ENCODE data around the gene DCAF17.

The DCAF17 gene, protein sequence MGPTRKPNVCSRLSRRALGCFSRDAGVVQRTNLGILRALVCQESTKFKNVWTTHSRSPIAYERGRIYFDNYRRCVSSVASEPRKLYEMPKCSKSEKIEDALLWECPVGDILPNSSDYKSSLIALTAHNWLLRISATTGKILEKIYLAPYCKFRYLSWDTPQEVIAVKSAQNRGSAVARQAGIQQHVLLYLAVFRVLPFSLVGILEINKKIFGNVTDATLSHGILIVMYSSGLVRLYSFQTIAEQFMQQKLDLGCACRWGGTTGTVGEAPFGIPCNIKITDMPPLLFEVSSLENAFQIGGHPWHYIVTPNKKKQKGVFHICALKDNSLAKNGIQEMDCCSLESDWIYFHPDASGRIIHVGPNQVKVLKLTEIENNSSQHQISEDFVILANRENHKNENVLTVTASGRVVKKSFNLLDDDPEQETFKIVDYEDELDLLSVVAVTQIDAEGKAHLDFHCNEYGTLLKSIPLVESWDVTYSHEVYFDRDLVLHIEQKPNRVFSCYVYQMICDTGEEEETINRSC

DNA sequence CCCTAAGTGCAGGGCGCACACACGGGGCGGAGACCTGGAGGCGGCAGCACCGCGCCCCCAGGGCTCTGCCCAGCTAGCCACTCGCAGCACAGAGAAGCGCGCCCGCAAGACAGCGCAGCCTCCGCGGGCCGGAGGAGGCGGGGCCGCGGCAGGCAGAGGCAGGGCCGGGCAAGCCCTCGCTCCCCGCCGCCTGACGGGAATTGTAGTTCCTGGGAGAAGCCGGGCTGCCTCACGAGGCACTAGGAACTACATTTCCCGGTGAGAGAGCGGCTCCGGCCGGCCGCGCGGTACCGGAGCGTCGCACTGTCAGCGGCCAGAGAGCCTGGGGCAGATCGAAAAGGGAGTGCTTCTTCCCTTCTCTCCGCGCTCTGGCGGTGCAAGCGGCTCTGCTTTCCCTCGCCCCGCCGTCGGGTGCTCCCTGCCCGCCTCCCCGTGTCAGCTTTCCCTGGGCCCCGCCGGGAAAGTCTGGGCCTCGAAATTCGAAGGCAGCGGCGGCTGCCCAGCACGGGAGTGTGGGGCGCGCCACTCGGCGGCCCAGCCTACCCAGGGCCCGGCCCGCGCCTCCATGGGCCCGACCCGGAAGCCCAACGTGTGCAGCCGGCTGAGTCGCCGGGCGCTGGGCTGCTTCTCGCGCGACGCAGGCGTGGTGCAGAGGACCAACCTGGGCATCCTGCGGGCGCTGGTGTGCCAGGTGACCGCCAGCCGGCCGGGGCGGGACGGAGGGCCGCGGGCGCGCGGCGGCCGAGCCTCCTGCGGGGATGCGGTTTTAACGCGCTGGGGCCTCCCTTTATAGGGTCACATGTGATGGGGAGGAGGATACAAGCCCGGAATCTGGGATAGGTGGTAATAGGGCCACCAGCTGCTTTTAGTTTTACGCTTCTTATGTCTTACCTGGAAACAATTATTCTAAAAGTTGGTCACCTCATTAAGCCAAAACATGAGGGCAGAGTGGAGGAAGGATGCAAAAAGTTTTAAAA lies at the start of gene DCAF17:
Gene DCAF17, plus strand, starts transcription at position 214 of the 977 bp plus-strand sequence. Its CDS starts 352 bp downstream, at position 566.
- peak; percentile 94 for DNase-seq

DNA sequence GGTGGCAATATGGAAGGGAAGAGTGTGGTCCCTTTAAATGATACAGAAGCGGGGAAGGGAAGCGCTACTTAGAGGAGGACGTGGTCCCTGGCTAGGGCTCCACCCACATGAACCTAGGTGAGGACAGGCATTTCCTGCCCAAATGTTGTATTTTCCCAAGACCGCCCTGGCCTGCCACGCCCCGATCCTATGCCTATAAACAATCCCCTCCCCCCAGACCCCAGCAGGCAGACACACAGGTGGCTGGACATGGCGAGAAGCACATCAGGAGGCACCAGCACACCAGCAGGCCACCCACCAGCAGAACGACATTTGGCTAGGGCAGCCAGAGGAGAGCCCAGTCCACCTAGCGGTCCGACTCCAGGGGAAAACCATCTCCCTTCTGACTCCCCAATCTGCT lies 47.4 kb upstream of the DCAF17 start:
- DNase-seq = no peak

DNA sequence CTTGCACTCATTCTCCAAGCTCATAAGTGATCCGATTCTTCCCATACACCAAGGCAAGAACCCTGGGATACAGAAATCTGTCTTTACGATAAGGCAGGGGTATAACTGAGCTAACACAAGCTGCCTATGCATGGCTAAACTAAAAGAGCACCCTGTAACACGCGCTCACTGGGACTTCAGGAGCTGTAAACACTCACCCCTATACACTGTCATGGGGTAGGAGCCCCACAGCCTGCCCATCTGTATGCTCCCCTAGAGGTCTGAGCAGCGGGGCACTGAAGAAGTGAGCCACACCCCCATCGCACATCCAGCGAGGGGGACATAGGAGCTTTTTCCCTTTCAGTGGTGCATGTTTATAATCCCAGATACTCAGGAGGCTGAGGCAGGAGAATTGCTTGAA lies 47.0 kb upstream of the DCAF17 start:
- no peak for DNase-seq

DNA sequence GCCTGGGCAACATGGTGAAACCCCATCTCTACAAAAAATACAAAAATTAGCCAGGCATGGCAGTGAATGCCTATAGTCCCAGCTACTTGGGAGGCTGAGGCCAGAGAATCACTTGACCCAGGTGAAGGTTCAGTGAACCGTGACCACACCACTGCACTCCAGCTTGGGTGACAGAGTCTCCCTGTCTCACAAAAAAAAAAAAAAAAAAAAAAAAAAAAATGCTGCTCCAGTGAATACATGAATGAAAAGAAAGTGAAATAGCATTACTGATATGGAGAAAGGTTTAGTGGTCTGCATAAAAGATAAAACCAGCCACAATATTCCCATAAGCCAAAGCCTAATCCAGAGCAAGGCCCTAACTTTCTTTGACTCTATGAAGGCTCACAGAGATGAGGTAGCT lies 44.7 kb upstream of the DCAF17 start:
- no peak for DNase-seq

DNA sequence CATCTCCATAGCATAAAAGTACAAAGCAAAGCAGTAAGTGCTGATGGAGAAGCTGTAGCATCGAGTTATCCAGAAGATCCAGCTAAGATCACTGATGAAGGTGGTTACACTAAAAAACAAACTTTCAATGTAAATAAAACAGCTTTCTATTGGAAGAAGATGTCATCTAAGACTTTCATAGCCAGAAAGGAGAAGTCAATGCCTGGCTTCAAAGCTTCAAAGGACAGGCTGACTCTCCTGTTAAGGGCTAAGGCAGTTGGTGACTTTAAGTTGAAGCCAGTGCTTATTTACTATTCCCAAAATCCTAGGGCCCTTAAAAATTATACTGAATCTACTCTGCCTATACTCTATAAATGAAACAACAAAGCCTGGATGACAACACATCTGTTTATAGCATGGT lies 44.2 kb upstream of the DCAF17 start:
- DNase-seq = no peak

DNA sequence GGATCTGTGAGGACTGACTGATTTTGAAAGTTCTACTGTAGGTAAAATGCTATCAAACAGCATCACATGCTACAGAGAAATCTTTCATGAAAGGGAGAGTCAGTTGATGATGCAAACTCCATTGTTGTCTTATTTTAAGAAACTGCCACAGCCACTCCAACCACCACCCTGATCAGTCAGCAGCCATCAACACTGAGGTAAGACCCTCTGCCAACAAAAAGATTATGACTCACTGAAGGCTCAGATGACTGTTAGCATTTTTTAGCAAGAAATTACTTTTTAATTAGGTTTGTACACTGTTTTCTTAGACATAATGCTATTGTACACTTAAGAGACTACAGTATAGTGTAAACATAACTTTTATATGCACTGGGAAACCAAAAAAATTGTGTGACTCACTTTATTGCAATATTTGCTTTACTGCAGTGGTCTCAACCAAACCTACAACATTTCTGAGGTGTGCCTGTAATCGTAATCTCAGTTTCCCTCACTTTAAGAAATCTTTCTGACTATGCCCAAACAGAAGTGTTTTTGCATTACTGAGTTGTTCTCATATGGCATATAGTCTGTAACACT lies 43.0 kb upstream of the DCAF17 start:
- no peak for DNase-seq

DNA sequence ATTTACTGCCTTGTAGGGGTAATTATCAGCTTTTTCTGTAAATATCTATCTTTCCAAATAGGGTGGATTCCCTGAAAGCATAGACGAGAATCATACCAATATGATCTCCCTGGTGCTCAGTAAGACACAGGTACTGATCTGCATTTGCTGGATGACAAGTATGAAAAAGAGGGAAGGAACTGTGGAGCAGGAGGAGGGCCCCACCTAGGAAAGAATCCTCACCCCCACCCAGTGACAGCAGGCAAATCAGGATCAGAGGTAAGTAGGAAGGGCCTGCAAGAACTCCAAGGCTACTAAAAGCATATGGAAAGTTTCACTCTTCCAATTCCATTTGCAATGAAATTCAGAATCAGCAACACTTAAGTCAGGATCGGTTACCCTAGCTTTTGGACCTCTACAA lies 42.5 kb upstream of the DCAF17 start:
- DNase-seq = no peak

DNA sequence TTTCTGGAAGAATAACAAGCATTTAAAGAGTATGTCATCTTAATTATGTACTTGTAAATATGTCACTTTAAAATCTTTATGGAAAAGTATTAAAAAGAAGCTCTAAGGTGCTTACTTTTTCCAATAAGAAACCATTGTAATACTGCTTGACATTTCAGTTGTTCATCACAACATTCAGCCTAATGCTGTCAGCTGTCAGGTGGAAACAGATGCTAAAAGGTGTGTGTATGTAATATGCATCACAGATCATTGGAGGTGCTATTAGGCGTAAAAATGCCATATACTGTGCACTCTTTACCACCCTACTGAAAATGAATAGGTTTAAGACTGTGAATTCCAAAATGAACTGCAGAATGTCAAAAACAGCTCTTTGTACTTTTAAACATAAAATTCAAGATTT lies 40.5 kb upstream of the DCAF17 start:
- no peak for DNase-seq

DNA sequence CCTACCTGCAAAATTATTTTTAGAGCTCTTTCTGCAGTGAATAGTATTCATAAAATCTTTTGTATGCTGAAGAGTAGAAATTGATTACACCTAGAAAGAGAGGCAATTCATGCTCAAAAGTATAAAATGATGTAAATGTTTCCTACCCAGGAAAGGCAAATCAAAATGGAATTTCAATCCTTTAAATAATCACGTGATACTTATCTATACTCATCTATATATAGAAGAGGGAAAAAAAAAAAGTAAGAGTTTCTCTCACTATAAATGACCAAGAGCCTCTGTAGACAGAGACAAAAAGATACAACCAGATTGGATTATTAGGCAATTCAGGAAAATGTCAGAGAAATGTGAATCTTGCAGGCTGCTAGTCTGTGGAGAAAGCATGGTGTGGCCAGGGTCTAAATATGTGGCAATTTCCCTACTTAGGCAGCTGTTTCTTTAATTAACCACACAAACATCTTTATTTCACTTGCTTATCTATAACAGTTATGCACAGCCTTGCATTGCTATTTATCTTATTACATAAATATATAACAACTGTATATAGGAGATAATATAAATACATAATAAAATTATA lies 39.8 kb upstream of the DCAF17 start:
- DNase-seq = no peak

DNA sequence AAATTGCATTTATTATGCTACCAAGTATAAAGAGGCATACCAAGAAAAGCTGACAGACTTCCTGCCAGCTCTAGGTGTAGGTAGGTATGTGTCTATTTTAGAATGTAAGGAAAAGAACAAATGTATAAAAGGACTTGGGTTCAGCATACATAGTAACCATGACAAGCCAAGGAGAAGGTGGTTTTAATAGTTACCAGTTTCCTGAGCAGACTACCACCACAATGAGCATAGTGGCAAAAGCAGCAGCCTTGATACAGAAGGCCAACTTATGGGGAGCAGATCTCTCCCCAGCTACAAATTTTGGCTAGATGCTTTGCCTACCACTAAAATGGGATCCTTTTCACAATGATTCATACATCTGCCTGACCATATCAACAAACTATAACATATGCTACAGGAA lies 34.7 kb upstream of the DCAF17 start:
- no peak for DNase-seq

DNA sequence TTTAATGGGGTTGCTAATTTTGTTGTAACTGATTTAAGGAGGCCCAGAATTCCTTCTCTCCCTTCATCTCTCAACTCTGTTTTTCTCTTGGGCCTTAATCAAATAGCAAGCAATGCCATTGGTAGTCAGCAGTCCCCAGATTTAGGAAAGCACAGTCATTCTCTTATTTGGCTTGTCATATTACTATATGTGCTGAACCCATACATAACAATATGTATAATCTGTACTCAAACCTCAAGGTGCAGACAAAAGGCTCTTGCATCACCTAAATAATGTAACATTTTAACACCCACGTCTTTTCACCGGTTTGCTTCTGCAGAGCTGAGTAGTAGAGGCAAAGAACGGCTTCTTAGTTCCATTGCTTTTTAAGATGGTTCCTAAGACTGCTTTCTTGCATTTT lies 33.6 kb upstream of the DCAF17 start:
- no peak for DNase-seq

DNA sequence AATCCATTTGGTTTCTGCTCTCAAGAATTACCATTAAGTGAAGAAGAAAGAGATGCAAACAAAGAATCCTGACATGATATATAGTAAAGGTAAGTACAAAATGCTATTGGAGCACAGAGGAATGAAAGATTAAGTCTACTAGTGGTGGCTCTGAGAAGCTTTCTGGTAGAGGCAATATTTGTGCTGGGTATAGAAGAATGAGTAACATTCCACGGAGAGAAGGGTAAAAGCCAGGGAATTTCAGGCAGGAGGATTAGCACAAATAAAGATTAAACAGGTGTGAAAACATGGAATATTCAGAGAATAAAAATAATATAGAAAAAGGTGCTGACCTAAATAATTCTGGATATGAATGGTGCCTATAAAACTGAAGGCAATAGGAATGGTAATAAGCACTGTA lies 32.1 kb upstream of the DCAF17 start:
- no peak for DNase-seq

DNA sequence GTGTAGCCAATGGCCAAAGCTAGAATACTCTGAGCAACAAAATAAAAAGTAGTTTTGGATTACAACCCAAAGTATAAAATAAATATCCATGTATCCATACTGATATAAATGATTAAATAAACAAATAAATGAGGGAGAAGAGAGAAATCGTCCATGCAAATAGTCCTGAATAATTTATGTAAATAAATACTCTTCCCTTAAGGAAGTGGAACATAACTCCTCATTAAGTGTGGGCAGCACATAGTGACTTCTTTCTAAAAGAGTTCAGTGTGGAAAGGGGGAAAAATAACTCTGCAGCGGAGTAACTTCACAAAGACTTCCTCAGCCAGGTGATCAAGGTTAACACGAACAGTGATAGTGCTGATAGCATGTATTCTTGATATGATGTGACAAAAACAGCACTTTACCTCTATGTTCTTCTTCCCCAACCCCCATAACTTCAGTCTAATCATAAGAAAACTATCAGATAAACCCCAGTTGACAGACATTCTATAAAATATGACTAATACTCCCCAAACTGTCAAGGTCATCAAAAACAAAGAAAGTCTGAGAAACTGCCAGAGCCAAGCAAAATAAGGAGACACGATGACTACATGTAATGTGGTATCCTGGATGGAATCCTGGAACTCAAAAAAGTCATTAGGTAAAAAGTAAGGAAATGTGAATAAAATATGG lies 31.0 kb upstream of the DCAF17 start:
- no peak for DNase-seq

DNA sequence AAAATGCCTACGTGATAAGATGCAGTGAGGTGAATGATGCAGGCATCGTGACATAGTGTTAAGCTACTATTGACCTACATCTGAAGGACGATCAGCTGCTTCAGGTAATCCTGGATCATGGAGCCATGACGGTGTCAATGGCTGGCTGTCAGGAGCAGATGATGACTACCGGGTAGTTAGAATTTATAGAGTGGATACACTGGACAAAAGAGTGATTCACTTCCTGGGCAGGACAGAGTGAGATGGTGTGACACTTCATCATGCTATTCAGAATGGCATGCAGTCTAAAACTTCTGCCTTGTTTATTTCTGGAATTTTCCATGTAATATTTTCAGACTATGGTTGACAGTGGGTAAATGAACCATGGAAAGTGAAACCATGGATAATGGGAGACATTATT lies 29.8 kb upstream of the DCAF17 start:
- no peak for DNase-seq

DNA sequence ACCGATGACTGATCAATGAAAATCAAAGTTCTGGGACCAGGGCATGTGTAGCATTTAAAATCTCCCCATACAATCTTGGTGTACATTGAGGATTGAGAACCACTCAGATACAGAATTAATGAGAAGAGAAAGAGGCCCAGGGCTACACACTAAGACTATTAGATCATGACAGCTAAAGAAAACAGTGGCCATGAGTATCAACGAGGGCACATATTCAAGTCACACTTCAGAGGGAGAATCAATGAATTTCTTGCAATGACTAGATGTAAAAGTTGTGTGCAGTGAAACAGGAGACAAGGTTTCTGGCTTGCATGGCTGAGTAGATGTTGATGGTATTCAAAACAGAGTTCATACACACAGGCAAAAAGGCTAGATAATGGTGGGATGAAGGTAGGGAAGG lies 29.3 kb upstream of the DCAF17 start:
- DNase-seq = no peak

DNA sequence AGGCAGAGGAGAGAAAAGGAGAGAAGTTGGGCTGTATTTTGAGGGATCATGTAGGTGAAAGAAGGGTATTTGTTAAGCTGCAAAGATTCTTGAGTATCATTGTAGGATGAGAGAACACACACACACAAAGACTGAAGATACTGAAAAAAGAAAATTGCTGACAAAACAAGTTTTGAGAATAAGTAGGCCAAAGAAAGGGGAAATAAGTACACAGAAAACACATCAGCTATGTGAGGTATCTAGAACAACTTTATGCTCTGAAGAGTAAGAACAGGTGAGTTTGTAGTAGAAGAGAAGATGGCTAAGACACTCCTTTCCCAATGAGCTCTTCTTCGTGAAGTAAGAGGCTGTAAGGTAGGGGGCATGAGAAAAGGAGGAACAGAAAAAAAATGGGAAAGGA lies 28.5 kb upstream of the DCAF17 start:
- DNase-seq = no peak

DNA sequence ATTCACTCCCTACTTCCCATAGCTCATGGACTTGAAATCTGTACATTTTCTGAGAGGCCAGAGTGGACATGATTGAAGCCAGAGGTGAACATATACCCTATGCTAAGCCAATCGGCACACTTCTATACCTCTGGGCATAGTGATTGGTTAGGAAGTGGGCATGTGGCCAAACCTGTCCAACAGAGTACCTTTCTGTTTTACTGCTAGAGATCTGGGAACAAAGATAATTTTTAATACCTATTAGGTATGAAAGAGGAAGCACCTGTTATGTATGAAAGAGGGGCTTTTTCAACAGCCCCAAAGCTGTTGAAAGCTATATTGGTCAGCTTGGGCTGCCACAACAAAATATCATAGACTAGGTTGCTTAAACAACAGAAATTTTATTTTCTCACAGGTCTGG lies 28.0 kb upstream of the DCAF17 start:
- no peak for DNase-seq

DNA sequence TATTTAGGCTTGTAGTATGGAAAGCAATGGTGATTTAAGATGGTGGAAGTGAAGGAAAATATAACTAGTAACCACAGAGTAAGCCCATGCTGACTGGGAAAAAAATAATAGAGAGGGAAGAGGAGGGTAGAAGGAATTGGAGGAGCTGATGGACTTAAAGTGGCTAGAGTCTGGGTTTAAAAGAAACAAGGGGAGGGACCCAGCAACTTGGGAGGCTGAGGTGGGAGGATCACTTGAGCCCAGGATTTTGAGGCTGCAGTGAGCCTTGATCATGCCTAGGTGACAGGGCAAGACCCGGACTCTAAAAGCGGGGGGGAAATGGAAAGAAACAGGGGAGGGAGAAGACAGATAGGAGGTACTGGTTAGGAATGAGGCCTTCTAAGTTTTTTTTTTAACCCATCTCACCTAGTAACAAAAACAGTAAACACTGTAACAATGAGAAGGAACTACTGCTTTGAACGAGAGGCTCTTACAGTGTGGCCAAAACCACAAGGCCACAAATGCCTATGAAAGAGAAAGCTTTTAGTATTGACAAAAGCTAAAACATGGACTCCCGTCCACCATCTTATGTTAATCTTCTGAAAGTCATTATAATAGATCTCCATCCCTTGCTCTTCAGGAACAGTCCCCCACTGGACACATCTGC lies 26.9 kb upstream of the DCAF17 start:
- DNase-seq = no peak

DNA sequence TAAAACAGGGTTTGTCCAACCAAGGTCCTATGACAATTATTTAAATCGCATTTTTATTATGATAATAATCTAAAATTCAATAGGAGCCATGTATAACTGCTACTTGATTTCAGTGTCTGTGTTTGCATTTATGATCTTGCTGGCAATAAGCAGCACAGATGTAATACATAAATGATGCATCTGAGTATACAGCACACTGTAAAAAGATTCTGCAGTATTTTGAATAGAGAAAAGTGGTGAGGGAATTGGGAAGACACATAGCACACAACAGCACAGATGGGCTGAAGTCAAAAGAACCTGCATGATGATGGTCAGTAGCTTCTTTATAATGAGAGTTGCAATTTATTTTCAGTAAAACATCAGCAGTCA lies 26.4 kb upstream of the DCAF17 start:
- no peak for DNase-seq

DNA sequence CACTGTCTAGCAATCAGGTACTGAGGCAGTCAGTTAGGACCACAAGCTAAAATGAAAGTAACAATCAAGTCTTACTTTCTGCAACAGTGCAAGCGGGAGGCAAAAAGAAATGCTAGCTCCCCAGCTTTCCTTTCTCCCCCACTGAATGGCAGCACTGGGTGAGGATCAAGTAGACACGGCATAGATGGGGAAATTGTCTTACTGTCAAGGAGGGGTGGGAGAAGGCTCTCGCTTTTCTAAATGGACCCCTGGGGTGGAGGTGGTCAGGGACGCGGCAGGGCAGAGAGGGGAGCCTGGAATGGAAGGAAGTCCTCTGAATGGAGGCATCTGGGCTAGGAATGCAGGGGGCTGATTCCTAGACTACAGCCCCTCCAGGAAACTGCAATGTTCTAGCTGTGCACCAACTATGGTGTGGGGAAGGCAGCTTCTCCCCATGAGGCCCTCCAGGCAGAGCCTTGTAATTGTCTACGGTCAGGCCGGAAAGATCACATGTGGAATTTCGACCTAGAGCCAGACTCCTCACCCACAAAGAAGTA lies 24.5 kb upstream of the DCAF17 start:
- no peak for DNase-seq

DNA sequence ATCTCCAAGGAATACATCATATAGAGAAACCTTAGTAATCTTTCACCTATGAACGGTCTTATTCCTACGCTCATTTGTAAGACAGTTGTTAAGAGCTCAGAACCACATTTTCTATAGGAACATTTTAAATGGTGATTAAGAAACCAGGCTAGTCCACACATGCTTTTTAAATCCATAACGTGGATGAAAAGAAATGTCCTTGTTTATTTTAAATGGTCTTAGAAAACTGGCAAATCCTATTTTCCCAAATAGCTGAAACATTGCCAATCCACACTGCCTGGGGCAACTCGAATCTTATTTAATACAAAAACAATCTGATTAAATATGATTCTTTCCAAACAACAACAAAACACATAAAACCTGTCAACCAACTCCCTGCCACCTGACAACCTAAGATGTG lies 23.9 kb upstream of the DCAF17 start:
- no peak for DNase-seq

DNA sequence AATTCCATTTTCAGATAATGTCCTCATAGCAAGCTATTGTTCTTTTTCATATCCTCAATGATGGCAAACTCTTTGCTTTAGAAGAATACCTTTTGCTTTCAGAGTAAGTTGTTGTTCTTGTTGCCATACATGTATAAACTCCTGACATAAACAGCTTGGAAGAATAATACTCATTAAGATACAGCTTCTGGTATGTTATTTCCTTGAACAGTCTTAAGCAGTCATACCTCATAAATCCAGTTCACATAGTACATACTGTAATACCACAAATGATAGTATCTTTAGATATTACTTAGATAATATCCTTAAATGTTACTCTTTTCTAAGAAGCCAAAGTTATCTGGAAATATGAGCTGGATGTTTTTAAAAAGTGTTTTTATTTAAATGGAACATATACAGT lies 23.4 kb upstream of the DCAF17 start:
- no peak for DNase-seq

Data from NCI-H1694 treated with DMSO at 0.1 percent for 48 hours (cell line).